Measurements from ENCODE around the gene CNN1.

GRCh38 chr19:11541238-11541637, 2.6 kb downstream of the CNN1 start:
- TF ChIP-seq CTCF (IDR thresholded peaks at IDR 0.05; ENCODE audit: low read depth, low read length) = no peak
- no peak for TF ChIP-seq POLR2A (IDR thresholded peaks at IDR 0.05; ENCODE audit: extremely low read depth, insufficient read length)
- TF ChIP-seq MYC (IDR thresholded peaks at IDR 0.05; ENCODE audit: low read depth, low read length) = no peak

All from NB4 (cell line).